DND-41 (cell line): Measurements from ENCODE around the gene RNF32.

Experiments
- EZH2 ChIP-seq: IDR thresholded peaks from 3 replicates; pipeline ENCODE4 v1.6.1; 2012; ENCODE audit warnings: borderline replicate concordance, low read depth, mild to moderate bottlenecking, moderate library complexity, low read length, inconsistent platforms; ENCODE audit not compliant: severe bottlenecking
- TF ChIP-seq, protein P1 (sequence below): IDR thresholded peaks from 2 replicates; pipeline ENCODE4 v1.5.1; 2012; ENCODE audit warnings: borderline replicate concordance, low read length, moderate library complexity, mild to moderate bottlenecking; ENCODE audit not compliant: poor library complexity, severe bottlenecking; ENCODE audit errors: extremely low read depth

DNA sequence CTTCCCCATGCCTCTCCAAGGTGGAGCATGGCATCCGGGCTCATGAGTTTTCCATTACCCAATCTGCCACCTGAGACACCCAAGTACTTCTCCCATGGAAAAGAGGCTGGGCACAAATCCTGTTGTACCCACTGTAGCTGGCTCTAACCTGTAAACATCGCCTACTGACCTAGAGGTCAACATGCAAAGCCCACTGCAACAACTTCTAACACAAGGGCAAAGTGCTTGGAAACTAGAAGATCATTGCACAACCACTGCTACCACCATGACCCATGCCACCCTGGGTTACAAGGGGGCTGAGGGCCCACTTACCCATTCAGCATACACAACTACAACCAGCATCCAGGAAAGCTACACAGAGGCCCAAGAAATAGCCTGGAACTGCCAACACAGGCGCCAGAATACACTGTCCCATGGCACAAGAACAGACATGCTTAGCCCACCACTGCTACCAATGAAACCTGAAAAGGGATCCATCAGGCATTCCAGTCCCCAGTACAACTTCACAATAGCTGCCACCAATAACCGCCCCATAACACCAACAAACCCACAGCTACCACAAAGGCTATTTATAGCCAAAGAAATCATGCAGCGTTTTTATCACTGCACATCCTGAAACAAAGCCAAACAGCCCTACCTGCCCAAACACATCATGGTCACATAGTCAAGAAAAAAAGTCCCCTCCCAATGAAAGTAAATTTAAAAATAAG is 63.4 kb downstream of the RNF32 start:
- no peak for TF ChIP-seq EZH2
- TF ChIP-seq, protein P1, sequence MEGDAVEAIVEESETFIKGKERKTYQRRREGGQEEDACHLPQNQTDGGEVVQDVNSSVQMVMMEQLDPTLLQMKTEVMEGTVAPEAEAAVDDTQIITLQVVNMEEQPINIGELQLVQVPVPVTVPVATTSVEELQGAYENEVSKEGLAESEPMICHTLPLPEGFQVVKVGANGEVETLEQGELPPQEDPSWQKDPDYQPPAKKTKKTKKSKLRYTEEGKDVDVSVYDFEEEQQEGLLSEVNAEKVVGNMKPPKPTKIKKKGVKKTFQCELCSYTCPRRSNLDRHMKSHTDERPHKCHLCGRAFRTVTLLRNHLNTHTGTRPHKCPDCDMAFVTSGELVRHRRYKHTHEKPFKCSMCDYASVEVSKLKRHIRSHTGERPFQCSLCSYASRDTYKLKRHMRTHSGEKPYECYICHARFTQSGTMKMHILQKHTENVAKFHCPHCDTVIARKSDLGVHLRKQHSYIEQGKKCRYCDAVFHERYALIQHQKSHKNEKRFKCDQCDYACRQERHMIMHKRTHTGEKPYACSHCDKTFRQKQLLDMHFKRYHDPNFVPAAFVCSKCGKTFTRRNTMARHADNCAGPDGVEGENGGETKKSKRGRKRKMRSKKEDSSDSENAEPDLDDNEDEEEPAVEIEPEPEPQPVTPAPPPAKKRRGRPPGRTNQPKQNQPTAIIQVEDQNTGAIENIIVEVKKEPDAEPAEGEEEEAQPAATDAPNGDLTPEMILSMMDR, result no peak
